ENCODE data around the gene MYO1D.
"Not testable (repeated sequence)": the region's sequence is repeated elsewhere in the genome, so short reads cannot be mapped to it uniquely, and the experiment has no call there.

Gene MYO1D

DNA sequence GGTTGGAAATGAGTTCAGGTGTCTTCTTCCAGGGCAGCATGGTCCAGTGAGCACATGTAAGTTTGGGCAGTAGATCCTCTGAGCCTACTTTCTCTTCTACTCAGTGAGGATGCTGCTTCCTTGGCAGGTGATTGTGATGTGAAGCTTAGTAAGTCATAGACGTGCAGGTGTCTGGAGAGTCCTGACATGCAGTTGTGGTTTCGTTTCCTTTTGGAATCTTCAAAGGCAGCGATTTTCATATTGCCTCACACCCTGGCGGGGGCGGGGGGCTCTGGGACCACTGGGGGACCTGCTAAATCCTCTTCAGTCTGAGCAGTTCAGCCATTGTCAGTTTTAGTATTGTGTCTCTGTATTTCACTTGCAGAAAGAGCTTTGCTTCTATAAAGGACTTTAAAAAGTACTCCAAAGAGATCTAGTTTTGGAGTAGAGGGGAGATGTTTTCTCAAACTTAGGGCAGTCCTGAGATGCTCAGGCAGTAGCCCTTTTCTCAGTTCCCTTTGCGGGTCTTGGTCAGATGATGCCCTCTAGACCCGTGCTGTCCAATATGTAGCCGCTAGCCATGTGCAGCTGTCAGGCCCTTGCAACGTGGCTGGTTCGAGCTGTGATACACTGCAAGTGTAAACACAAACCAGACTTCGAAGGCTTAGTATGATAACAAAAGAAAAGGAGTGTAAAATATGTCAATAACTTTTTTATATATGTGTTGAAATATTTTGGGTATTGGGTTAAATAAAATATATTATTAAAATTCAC, 394.2 kb downstream of the MYO1D start:
- no peak for DNase-seq

DNA sequence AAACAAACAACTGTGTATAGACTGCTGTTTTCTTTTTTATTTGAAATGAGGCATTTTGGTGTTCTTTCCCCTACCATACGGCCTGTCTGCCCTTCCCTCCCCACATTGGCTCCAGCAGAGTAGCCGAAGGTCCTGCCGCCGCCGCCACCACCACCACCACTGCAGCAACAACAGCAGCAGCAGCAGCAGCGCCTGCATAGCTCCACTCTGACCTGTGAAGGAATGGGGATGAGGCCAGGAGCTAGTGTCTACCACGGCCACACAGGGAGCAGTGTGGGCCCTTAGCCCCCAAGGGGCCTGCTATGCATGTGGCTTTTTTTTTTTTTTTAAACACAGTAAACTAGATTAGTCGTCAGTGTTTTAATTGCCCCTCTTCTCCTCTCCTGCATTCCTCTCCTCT, 395.7 kb downstream of the MYO1D start:
- no peak for DNase-seq

DNA sequence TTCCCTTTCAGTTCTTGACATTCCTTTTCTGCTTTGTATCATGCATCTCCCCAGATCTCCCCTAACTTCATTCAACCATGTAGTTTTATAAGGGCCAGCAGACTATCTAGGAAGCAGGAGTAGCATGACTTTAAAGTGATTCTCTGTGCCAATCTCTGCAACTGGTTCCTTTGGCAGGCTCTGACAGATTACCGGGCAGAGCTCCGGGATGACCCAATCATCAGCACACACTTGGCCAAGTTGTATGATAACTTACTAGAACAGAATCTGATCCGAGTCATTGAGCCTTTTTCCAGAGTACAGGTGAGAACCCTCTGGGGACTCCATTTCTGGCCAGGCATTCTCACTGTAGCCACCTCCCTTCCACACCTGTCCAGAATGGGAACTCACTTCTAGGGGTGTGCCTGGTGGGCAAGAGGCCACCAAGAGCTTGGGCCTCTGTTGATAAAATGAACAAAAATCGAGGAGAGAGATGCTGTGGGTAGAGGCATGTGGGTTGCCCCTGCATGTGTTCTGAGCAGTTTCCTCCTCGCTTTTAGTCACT, 397.8 kb downstream of the MYO1D start:
- no peak for DNase-seq

DNA sequence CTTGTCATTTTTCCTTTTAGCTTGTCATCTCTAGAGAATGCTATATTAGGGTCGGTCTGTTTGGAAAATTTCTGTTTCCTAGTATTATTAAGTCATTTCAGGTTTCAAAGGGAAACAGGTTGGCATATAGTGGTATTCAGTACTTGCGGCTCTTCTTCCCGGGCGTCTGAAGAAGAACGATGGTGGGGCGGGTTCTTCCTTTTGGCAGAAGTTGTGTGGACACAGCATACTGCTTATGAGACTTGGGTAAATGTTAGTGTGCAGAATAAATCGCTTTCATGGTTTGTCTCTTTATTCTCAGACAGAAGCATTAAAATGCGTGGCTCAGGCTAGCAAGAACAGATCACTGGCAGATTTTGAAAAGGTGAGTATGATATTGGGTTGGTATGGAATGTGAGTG, 399.7 kb downstream of the MYO1D start:
- DNase-seq = no peak

DNA sequence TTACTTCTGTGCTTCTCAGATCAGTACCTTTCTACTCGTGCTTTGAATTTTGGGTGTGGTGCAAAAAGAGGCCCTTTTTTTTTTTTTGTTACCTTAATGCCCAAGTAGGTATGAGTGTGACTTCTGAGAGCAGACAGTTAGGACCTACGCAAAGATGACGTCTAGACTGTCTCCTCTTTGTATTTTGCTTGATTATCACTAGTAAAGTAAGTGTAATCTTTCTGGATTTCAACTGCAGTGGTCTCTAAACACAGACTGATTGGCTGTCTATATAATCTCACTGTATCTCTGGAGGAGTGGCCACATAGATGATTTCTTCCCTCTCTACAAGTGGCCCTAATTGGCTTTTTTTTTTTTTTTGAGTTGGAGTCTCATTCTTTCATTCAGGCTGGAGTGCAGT, 401.7 kb downstream of the MYO1D start:
- DNase-seq = no peak

DNA sequence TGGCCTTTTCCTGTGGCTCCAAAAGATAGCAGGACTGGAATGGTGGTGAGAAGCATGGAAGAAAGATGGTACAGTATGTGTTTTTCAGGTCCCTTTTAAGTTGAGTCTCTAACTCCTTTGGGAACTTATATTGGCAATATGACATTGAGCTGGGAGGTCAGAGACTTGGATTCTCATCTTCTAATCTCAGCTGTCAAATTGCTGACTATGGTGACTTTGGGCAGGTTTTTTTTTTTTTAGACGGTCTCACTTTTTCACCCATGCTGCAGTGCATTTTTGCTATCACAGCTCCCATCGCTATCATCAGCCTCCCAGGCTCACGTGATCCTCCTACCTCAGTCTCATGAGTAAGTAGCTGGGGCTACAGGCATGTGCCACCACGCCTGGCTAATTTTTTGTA, 405.3 kb downstream of the MYO1D start:
- DNase-seq = no peak

DNA sequence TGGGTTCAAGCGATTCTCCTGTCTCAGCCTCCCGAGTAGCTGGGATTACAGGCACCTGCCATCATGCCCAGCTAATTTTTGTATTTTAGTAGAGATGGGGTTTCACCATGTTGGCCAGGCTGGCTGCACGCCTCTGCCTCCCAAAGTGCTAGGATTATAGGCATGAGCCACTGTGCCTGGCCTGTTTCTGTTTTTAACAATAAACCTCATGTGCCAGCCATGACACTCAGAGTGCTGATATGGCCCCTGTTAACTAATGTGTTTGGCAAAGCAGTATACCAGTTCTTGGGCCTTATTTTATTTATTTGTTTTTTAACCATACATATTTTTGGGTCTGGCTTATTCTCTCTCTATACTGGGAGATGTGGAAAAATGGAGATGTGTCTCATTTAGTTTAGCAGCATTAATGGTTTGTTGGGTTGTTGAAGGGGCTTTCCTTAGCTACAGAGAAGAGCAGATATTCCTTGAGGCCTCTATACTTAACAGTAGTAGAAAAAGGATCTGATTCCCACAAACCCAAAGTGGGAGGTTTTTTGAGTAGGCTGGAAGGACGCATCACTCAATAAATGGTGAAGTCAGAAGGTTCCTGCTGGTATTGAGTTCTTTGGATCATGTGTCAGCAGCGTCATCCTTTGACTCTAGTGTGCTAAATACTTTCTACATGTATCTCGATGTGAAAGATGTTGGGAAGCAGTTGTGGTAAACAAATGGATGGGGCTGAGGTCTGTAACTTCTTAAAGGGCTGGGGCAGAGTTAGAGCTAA, 406.3 kb downstream of the MYO1D start:
- no peak for DNase-seq

DNA sequence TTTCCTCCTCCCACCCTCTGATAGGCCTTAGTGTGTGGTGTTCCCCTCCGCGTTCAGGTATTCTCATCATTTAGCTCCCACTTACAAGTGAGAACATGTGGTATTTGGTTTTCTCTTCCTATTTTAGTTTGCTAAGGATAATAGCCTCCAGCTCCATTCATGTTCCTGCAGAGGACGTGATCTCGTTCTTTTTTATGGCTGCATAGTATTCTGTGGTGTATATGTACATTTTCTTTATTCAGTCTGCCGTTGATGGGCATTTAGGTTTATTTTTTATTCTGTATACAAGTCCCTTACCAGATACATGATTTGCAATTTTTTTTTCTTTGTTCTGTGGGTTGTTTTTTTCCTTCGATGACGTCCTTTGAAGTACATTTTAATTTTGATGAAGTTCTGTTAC, 409.0 kb downstream of the MYO1D start:
- no peak for DNase-seq

DNA sequence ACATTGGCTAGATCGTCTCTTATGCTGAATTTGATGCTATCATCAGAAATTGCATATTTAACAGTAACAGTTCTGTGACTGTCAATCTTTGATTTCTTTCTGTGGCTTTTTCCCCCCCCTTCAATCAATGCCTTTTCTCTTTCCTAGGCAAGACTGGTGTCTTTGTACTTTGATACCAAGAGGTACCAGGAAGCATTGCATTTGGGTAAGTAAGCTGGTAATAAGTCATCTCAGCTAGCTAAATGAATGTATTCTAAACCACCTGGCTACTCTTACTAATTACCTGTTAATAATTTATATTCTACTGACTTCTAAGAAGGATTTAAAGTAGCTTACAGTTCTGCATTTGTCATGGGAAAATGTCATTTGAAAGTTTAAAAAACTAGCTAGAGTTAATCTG, 412.6 kb downstream of the MYO1D start:
- DNase-seq = no peak

DNA sequence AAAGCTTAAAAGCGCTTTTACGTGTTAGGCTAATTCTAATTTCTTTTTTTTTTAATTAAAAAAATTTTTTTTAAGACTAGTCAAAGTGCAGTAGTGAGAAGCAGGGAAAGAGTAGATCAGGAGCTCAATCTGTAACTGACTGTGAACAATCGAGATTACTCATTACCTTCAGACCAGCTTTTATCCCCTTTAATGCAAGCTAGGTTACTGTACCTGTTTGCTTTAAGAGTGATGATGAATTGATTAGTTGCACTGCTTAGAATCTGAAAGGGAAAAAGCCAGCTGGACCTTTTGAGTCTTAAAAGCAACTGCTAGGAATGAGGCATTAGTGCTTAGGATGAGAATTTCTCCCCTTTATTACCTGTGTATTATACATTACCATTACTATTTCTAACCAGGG, 413.6 kb downstream of the MYO1D start:
- DNase-seq = no peak

DNA sequence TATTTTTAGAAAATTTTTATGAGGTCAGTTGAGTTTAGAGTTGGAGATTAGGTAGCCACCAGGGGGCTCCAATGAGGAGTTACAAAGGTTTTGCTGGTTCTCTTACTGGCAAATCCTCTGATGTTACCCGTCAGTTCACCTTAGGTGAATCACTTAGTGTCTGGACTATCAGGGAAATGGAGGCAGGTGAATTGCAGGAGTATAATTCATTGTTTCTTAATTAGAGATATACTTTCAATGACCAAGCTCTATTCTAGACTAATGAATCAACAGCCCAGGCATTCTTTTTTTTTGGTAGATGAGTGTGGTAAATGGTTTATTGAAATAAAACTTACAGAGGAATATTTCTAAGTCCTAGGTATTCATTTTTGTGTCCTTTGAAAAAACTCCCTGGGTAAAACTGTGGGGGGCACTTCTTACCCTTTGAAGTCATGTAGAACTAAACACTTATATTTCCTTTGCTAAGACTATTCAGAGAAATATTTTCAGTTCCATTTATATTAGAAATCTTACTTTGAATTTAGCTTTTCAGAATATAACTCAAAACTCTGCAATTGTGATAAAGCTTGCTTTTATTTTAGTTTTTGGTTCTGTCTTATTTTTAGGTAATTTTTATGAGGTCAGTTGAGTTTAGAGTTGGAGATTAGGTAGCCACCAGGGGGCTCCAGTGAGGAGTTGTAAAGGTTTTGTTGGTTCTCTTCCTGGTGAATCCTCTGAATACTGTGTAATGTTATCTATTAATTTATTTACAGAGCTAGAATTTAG, 414.9 kb downstream of the MYO1D start:
- peak; percentile 7 to 68 for DNase-seq

DNA sequence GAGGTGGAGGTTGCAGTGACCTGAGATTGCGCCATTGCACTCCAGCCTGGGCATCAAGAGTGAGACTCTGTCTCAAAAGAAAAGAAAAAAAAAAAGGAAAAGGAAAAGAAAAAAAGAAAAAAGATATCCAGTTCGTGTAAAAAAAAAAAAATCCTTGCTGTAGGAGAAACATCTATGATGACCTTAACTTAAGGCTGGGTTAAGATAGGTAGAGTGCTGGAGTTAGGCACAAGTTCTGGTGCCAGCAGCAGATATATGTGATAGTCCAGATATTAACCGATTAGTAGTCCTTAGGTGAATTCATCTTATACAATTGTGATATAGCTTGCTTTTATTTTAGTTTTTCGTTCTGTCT, 415.4 kb downstream of the MYO1D start:
- no peak for DNase-seq

DNA sequence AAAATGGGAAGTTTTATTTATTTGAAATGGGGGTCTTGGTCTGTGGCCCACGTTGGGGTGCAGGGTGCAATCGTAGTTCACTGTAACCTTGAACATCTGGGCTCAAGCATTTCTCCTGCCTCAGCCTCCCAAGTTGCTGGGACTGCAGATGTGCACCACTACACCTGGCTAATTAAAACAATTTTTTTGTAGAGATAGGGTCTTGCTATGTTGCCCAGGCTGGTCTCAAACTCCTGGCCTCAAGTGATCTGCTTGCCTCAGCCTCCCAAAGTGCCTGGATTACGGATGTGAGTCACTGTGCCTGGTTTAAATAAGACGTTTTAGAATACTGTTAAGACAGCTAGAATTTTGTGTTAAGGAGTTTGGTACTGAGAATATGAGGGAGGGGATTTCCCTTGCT, 416.9 kb downstream of the MYO1D start:
- DNase-seq = no peak

DNA sequence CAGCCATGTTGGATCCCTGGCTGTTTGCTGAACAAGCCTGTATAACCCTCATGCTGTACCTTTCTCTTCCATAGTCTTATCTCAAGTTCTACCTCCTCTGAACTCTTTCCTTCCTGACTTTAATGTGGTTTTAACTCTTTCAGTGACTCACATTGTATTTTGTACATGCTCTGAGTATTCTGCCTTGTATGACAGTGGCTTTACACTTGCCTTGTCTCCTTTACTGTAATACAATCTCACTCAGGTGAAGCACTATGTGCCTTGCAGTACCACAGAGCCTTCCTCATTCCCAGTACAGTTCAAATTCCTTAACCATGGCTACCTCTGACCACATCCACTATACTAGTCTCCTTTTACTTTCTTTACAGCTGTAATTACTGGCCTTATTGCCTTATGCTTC, 418.6 kb downstream of the MYO1D start:
- no peak for DNase-seq

DNA sequence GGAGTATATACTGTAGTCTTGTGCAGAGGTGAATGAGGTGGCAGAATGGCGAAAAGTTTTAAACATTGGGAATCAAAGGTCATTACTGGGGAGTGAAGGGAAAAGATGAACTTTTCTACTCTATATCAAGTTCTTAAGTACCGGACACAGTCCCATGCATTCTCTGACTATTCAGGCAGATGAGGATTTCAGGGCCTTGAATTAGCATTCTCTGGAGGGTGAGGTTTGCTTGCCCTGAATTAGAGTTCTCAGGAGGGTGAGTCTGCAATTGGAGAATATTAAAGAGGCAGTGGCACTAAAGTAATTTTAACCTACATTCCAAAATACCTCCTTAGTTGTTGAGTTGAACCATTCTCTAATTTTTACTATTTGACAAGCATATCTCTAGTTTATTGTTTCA, 423.6 kb downstream of the MYO1D start:
- no peak for DNase-seq

DNA sequence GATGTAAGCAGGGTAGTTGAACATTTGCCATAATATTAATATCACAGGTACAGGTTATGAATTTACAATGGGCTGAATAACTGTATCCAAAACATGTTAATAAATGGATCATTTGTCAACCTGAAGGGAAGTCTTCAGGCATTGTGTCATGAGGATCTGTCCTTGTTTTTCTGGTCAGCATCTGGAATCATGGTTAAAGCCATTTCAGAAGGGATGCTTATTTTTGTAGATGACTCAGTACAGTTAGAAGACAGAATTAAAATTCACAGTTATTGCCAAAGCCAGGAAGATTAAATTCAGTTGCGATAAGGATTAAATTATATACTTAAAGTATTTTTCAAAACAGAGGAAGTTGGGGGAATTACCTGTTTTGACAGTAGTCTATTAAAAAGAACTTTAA, 424.6 kb downstream of the MYO1D start:
- DNase-seq = no peak

DNA sequence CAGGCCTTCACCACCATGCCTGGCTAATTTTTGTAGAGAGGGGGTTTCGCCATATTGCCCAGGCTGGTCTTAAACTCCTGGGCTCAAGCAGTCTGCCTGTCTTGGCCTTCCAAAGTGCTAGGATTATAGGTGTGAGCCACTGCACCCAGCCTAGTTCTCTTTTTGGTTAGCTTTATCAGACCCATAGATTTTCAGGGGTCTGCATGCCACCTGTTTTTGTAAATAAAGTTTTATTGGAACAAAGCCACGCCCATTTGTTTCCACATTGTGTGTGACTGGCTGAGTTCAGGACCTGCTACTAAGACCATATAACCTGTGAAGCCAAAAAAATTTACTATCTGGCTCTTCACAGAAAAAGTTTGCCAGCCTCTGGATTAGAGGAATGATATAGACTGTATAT, 425.0 kb downstream of the MYO1D start:
- no peak for DNase-seq

DNA sequence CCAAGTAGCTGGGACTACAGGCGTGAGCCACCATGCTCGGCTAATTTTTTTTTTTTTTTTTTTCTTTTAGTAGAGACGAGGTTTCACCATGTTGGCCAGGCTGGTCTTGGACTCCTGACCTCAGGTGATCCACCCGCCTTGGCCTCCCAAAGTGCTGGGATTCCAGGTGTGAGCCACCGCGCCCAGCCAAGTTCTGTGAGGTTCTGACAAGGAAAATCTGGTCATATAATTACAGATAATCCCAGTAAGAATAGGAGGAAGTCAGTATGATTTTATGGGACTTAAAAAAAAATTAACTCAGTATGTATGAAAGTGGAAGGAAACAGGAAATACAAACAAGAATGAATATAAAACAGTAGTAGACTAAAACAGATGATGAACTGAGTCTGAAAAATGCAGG, 426.5 kb downstream of the MYO1D start:
- DNase-seq = not testable (repeated sequence)

DNA sequence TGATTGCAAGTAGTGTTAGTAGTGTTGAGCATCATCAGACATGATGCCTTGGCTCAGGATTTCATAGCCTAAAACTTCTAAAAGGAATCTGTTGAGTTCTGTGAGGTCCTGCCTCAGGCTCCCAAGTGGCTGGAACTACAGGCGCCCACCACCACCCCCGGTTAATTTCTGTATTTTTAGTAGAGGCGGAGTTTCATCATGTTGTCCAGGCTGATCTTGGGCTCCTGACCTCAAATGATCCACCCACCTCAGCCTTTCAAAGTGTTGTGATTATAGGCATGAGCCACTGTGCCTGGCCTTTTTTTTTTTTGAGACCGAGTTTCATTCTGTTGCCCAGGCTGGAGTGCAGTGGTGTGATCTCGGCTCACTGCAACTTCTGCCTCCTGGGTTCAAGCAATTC, 427.0 kb downstream of the MYO1D start:
- no peak for DNase-seq

DNA sequence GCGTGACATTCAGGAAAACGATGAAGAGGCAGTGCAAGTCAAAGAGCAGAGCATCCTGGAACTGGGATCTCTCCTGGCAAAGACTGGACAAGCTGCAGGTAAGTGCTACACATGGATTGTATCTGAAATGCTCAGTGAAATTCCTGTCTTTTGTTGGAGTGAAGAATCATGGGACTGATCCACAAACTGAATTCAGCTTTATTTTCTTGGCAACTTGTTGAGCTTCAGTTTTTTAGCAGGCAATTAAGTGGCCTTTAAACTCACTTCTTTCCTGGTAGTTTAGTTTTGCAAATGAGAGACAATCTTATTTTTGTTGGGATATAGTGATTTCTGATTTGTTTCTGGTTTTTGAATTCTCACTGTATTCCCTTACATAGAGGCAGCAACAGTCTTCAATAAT, 430.0 kb downstream of the MYO1D start:
- DNase-seq = no peak

DNA sequence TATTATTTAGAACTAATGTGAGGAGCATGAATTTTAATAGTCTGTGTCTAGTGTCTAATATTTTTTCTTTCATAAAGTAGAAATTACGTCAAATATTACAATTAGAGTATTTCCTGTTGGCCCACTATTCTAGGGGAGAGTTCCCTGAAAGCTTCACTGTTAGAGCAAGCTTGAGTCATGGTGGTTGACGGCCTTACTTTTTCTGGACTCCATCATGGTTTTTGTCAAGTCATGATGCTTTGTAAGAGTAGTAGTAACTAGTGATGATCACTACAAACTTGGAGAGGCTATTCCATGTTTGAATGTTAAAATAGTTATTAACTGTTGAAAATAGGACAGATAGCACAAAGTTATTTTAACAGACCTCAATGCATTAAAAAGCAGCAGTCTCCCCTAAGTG, 431.0 kb downstream of the MYO1D start:
- no peak for DNase-seq

DNA sequence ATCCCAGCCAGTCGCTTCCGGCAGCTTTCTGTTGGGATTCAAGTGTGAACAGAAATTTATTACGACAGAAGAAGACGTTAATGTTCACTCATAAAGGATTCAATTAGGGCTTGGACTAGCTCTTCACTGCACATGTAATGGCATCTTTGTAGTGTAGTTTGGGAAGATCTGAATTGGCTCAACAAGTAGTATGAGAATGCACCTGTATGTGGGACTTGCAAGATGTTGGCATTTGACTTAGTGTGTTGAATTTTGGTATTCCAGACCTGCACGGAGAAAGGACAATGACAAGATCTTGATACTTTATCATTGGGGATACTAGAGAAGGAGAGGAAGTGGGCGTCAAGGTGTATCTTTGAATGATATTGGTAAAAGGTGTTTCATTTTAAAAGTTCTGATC, 431.4 kb downstream of the MYO1D start:
- DNase-seq = no peak

DNA sequence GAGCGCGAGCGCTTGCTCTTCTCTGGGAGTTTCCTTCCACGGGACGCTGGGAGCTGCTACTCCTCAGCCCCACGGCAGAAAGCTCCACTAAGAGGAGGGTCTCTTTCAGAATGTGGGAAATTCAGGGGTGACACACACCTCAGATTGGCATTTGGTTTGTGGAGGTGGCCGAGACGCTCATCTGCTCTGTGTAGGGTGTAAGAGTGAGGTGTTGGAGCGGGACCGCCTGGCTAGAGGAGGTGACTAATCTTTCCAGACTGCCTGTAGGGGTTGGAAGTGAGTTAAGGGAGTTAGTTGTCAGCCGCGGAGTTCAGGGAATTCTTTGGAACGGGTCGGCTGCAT, 431.9 kb downstream of the MYO1D start:
- peak in 1 of 2 experiments; percentile 30 for DNase-seq

Data from NCI-H526 (cell line).